AG10803 (cell line): ENCODE data around the gene MINK1.

ENCODE experiments used
- DNase-seq: peaks from one replicate; pipeline ENCODE4 v3.0.0; 2010; ENCODE audit warnings: low read depth
- H3K4me3 ChIP-seq: 2 replicates; pipeline ENCODE4 v1.5.1; 2011; ENCODE audit warnings: mild to moderate bottlenecking, low read length, control low read depth
- CTCF ChIP-seq: conservative IDR thresholded peaks from 2 replicates; pipeline ENCODE4 v1.5.1; 2011; ENCODE audit warnings: mild to moderate bottlenecking, low read length, control low read depth, inconsistent platforms

The MINK1 gene

DNA sequence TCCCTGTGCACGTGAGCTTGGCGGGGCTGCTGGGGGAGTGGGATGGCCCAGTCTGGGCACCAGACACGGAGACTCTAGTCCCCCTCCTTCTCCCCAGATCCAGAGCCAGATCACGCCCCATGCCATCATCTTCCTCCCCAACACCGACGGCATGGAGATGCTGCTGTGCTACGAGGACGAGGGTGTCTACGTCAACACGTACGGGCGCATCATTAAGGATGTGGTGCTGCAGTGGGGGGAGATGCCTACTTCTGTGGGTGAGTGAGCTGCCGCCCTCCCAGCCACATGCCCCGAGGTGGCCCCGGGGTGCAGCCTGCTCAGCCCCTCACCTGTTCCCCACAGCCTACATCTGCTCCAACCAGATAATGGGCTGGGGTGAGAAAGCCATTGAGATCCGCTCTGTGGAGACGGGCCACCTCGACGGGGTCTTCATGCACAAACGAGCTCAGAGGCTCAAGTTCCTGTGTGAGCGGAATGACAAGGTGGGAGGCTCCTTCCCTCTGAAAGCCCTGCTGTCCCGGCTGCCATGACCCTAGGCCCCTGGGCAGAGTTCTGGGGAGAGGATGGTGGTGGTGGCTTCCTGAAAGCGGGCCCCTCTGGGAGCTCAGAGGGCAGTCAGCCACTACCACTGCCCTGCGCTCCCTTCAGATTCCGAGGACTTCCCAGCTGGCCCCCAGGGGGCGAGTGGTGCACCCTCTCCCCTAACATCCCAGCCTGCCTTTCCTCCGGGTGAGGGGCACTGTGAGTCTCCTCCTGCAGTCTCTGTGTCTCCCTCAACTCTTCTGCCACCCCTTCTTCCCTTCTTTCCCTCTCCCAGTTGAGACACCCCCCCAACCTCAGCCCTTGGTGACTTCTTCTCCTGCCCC lies 63.4 kb downstream of the MINK1 start:
- DNase-seq: no peak
- no peak overlapping the region for H3K4me3 ChIP-seq
- TF ChIP-seq CTCF: no peak

GRCh38 chr17:4897198-4897687 lies 64.1 kb downstream of the MINK1 start:
- DNase-seq: no peak
- TF ChIP-seq CTCF: no peak
- H3K4me3 ChIP-seq: no peak overlapping the region

DNA sequence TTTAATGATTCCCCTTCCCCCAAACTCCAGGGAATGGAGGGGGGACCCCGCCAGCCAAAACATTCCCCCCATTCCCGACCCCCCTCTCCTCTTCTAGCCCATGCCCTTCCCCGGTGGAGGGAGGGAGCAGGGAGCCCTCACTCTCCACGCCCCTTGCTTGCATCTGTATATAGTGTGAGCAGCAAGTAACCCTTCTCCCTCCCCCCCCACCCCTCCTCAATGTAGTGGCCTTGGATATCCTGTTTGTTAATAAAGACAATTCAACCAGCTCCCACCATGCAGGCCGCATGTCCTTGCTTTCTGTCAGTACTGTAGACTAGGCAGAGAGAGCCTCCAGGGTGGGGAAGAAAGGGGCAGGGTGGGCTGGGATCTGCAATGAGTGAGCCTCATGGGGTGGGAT lies 64.6 kb downstream of the MINK1 start:
- TF ChIP-seq CTCF: no peak
- no peak for DNase-seq

DNA sequence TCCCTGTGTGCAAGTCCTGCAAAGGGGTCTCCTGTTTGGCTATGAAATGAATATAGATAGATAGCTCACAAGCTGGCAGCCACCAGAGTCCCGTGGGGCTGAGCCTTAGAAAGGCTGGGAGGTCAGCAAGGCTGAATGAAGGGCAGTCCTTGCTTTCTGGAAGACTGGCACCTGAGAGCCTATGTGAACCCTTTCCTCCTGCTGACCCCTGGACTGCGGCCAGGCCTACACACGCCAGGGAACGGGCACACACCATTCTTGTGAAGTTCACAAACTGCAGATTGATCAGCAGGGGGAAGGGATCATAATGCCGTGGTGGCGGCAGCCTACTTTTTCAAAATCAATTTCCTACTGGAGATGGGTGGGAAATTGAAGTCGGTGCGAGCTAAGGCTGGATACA lies 65.2 kb downstream of the MINK1 start:
- DNase-seq: no peak
- no peak overlapping the region for H3K4me3 ChIP-seq
- TF ChIP-seq CTCF: no peak

More for the DNA sequence above, 64.6 kb downstream of the MINK1 start:
- no peak overlapping the region for H3K4me3 ChIP-seq

- no peak for TF ChIP-seq CTCF
- peak overlapping the region; percentile 69 for H3K4me3 ChIP-seq
- no peak for DNase-seq
These were observed 65.8 kb downstream of the MINK1 start for GRCh38 chr17:4898927-4899326.

DNA sequence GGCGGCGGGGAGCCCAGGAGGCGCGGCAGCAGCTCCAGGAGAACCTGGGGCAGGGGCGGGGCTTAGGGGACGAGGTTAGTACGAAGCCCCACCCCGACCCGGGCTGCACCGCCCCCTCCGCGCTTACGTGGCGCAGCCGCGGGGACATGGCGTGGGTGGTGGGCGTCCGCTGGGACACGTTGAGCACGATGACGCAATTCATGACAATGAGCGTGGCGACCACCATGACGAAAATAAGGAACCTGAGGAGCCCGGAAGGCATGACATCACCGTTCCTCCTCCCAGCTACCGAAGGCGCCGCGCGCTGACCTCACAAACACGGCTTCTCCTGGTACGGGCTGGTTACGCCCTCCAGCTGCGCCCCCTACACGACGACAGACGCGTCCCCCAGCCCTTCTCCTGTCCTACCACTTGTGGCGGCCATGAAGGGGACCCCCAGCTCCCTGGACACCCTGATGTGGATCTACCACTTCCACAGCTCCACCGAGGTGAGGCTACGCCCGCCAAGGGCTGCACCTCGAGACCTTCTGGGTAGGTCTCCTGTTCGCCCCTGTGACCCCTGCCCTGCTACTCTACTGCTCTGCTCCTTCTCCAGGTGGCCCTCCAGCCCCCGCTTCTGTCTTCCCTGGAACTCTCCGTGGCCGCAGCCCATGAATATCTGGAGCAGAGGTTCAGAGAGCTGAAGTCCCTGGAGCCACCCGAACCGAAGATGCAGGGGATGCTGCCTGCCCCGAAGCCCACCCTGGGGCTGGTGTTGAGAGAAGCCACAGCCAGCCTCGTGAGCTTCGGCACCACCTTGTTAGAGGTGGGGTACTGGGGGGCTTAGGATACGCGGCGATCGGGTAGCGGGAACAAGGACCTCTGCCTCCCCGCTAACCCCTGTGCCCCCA lies 66.4 kb downstream of the MINK1 start, which contains the start of gene C17orf107:
Gene C17orf107, plus strand, starts transcription at position 196 of the 890 bp plus-strand sequence. Its CDS starts 227 bp downstream, at position 423.
- DNase-seq: peak; percentile 65
- no peak for TF ChIP-seq CTCF
- peak within 1 kb of the TSS; percentile 69 for H3K4me3 ChIP-seq
